ENCODE results near the gene NDC80.
"Not testable (repeated sequence)": the region's sequence is repeated elsewhere in the genome, so short reads cannot be mapped to it uniquely, and the experiment has no call there.

The NDC80 gene

GRCh38 chr18:2662288-2662687 lies 90.9 kb downstream of the NDC80 start:
- not testable (repeated sequence) for DNase-seq (ENCODE audit: extremely low read depth in 1 of 2, low read depth in 1 of 2)

GRCh38 chr18:2662990-2663389 lies 91.6 kb downstream of the NDC80 start:
- DNase-seq (ENCODE audit: extremely low read depth in 1 of 2, low read depth in 1 of 2), result no peak

Data from stimulated activated CD8-positive, alpha-beta memory T cell treated with anti-CD3 and anti-CD28 coated beads, Interleukin-7, amount 100 ng/mL, for 48 hours (primary cell).